NCI-H1436 treated with DMSO at 0.1 percent for 48 hours (cell line): ENCODE measurements around the gene SH3BP2.

Source experiments
- DNase-seq: peaks from one replicate; lab custom pipeline; 2025; lab: John Stamatoyannopoulos, UW

Gene SH3BP2

DNA sequence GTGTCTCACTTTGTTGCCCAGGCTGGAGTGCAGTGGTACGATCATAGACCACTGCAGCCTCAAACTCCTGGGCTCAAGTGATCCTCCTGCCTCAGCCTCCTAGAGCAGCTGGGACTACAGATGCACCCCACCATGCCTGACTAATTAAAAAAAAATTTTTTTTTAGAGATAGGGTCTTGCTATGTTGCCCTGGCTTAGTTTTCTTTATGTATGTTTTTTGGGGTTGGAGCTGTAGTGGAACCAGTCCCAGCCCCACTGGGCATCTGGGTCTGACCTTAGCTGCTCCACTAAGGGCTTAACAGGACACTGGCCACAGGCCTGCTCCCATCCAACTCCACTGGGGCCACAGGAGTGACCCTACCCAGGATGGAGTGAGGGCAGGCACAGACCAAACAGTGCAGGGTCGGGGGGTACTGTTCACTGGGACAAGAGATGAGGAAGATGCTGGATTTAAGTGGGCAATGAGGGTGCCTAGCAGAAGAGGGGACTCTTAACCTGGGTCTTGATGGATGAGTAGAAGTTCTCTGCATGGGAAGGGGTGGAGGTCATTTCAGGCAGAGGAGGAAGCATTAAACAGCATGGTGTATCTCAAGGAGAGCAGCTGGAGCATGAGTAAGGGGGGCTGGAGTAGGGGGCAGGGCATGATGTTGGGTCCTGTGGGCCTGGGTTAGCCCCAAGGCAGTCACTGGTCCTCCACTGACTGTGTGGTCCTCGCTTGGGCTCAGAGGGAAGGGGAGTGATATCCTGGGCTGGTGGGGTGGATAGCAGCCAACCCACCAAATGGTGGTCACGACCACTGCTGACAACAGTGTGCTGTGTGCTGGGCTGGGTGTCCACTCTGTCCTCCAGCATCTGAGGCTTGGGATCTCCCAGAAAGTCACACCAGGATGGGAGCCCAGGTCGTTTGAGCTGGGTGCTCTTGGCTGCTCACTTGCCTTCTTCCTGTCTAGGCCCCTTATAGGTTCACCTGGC lies 26.6 kb downstream of the SH3BP2 start:
- no peak for DNase-seq

DNA sequence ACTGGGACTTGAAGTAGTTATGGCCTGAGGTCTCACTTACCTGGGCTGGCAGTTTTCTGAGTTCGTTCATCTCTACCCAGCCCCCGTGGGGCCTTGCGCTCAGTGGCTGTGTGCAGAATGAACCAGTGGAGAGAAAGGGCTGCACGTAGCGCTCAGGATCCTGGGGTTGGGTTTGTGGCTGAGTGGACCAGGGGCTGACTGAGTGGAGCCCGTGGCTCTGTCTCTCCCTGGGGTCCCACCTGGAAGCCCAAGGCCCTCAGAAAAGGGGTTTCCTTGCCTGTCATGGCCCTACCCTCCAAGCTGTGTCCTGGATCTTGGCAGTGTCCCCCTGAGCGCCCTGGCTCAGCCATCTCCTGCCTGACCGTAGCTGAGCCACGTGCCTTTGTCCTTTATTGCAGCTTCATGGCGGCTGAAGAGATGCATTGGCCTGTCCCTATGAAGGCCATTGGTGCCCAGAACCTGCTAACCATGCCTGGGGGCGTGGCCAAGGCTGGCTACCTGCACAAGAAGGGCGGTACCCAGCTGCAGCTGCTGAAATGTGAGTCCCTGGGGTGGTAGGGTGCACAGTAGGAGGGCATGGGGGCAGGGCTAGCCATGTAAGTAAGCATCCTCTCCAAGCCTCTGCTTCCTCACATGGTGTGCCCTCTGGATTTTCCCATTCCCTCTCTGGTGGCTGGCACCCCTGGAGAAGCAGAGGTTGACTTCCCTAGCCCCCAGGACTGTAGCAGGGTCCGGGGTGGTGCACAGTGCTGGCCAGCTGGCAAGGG lies 27.5 kb downstream of the SH3BP2 start:
- no peak for DNase-seq

DNA sequence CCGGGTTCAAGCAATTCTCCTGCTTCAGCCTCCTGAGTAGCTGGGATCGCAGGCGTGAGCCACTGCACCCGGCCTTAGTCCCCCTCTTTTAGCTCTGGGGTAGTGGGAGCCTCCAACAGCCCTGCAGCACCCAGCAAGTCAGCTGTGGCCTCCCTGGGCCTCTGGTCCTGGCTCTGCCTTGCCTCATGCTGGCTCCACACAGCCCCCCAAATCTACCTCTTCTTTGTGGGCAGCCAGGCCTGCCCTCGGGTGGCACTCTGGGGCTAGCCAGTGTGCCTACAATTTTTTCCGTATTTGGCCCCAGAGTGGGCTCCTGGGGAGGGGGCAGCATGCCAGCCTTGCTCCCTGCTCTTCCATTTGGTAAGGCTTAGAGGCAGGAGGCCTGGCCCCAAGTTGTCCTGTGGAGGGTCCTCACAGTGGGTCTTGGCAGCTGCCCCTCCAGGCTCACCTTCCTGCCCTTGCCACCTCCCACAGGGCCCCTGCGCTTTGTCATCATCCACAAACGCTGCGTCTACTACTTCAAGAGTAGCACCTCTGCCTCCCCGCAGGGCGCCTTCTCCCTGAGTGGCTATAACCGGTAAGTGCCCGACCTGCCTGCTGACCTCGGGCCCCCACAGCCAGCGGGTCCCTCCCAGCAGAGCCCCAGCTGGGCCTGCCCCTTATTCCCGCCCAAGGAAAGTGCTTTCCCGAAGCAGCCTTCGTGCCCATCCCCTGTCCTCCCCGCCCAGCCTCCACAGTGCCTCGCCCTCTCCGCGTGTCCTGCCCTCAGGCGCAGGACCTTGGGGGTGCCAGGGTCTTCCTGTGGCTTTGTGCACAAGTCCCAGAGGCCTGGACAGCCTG lies 29.8 kb downstream of the SH3BP2 start:
- no peak for DNase-seq

DNA sequence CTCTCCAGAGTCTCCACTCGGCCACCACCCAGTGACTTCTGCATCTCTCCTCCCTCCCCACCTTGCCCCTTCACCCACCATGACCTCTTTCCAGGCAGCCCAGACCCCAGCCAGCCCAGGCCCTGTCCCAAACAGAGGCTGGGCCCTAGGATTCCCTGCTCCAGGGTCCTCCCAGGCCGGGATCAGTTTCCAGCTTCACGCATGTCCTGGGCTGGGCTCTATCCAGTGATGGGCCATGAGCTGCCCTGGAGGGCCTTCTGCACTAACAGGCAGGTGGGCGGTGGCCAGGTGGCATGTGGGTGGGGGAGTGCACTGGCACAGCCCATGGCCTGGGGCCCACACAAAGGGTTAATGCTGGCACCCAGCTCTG lies 30.4 kb downstream of the SH3BP2 start:
- DNase-seq = no peak

DNA sequence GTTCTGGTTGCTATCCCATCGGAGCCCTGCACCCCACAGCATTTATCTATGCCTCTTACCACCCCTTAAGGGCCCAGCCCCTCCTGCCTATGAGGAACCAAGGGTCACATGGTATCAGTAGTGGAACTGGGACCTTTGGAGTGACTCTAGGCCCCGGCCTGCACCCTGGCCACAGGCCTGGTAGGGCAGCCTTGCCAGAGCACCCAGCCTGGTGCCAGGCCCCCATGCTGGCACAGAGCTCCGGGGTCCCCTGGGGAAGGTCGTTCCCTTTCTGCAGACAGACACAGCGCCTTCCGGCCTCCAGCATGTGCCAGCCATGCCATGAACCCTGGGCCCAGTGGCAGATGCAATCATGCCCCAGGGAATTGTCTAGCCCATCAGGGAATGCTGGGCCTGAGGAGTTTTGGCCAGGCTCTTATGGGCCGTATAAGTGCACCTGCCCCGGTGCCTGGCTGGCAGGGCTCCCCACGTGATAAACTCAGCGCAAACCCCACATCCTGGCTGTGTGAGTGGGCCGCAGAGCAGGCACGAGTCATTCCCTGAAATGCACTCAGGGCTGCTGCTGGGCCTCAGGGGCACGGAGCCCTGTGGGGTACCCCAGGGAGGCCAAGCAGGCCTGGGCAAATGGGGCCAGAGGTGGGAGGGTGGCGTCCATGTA lies 30.9 kb downstream of the SH3BP2 start:
- no peak for DNase-seq

DNA sequence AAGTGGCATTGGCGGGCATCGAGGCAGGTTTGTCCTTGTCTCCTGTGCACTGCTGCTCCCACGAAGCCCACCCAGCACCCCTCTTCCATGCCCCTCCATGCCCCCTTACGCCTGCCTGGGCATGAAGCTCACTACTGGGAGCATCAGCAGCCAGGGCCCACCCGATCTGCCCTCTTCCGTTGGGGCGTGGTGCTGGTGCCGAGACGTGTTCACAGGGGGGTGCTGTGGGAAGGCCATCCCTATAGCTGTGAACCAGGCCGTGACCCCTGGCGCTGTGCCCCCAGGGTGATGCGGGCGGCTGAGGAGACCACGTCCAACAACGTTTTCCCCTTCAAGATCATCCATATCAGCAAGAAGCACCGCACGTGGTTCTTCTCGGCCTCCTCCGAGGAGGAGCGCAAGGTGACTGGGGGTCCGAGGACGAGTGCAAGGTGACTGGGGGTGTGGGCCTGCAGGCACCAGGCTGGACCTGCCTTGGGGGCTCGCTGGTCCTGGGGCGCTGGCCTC lies 31.5 kb downstream of the SH3BP2 start:
- no peak for DNase-seq

DNA sequence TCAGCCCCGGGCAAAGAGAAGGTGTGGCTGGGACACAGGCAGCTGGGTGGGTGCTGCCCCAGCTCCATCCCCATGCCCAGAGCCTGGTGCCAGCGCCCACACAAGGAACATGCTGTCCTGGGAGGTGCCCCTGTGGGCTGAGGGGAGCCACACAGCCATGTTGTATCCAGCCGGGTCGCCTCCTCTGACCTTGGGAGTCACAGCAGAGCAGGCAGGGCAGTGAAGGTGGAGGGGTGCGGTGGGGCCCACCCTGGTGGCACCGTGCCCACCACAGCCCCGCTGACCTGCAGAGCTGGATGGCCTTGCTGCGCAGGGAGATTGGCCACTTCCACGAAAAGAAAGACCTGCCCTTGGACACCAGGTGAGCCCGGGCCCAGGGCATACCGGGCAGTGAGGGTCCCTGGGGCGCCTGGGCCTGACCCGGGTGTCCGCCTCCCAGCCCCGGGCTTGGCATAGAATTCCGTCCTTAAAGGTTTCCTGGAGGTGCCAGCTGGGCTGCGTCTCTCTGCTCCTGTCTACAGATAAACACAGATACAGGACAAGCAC lies 32.0 kb downstream of the SH3BP2 start:
- no peak for DNase-seq

DNA sequence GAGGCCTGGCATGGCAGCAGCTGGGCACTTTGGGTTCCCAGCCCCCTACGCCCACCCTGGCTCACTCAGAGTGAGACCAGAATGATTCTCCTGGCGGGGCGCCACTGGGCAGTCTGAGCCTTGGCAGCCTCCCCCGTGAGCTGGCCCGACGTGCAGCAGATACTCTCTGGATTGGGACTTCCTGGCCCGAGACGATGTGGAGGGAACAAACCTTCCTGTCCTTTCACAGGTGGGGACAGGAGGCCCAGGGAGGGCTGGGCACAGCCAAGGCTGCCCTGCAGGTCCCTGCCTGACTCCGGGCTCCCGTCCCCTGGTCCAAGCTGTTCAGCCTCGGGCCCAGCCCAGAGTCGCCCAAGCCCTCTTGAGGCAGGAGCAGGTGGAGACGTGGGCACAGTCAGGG lies 32.9 kb downstream of the SH3BP2 start:
- no peak for DNase-seq

DNA sequence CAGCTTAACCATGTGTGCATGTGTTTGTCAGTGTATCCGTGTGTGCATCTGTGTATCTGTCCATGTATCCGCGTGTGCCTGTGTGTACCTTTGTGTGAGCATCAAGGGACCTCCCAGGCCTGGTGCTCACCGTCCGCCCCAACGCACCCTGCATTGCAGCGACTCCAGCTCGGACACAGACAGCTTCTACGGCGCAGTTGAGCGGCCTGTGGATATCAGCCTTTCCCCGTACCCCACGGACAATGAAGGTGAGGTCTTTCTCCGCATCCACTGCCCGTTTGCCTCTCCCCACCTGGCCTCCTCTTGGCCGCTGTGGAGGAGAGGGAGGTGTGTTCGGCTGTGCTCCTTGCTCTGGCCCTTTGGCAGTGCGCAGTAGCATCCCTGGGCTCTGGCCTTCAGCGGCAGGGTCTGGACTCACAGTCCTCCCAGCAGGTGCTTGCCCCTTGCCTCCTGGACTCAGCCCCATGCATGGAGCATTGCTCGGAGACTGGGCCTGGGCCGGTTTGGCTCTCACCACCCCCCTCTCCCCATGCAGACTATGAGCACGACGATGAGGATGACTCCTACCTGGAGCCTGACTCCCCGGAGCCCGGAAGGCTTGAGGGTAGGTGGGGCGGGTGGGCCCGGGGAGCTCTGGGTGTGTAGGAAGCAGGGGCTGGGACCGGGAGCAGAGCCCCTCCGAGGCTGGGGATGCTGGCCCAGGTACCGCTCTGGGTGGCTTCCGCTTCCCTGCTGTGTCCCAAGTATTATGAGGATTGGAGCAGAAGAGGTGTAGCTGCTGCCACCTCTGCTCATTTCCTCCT lies 34.4 kb downstream of the SH3BP2 start:
- DNase-seq = no peak

DNA sequence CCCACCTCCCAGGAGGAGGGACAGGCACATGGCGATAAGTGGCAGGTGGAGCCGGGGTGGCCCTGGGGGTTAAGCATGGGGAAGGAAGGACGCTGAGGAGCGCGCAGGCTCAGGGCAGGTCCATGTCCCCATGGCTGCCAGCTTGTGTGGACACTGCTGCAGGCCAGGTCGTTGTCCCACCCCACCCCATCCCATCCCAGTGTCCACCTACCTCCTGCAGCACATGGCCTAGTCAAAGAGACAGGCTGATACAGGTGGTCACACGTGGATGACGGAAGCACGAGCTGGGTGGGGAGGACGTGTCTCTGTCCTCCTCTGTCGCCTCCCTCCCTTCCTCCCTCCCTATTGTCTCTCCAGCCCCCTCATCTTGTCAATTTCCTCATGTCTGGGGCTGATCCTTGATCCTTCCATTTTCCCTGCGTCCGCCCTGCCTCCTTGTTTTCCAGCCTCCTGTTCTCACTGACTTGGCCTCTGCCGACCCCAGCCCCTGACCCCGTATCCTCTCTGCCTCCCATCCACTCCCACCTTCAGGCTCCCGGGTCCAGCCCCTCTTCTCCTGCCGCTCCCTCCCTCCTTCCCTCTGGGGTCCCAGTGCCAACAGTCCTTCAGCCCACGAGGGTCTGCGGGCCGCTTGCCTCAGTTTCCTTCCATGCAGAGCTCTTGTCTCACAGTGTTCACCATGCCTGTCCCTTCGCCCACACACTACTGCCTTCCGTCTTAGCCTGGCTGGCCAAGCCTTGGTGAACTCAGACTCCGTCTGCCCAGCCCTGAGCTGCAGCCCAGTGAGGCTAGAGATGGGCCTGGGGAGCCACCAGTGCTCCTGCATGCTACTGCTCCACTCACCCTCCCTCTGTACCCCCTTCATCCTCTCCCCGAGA lies 35.2 kb downstream of the SH3BP2 start:
- no peak for DNase-seq

DNA sequence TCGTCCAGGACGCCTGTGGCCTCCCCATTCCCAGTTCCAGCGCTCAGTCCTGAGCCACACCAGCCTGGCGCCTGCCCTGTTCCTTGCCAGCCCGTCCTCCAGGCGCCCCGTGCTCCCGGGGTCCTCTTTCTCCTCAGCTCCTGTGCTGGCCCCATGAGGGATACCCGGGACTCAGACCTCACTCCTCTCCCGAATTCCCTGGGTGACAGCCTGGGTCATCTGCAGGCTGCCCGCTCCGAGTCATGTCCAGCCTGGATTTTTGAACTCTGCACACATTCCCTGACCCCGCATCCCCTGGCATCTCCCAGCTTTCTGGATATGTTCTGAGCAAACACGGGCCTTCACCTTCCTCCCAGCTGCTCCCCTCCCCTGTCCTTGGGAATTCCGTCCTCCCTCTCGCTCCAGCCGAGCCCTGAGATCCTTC lies 35.9 kb downstream of the SH3BP2 start:
- DNase-seq = no peak

DNA sequence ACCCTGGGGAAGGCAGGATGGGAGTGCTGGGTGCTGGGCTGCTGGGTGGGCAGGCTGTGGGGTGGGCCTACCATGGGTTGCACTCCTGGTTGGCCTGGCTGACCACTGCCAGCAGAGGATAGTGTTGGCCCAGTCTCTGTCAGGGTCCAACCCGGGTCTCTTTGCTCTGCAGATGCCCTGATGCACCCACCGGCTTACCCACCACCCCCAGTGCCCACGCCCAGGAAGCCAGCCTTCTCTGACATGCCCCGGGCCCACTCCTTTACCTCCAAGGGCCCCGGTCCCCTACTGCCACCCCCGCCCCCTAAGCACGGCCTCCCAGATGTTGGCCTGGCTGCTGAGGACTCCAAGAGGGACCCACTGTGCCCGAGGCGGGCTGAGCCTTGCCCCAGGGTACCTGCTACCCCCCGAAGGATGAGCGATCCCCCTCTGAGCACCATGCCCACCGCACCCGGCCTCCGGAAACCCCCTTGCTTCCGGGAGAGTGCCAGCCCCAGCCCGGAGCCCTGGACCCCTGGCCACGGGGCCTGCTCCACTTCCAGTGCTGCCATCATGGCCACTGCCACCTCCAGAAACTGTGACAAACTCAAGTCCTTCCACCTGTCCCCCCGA lies 36.5 kb downstream of the SH3BP2 start:
- DNase-seq = no peak

DNA sequence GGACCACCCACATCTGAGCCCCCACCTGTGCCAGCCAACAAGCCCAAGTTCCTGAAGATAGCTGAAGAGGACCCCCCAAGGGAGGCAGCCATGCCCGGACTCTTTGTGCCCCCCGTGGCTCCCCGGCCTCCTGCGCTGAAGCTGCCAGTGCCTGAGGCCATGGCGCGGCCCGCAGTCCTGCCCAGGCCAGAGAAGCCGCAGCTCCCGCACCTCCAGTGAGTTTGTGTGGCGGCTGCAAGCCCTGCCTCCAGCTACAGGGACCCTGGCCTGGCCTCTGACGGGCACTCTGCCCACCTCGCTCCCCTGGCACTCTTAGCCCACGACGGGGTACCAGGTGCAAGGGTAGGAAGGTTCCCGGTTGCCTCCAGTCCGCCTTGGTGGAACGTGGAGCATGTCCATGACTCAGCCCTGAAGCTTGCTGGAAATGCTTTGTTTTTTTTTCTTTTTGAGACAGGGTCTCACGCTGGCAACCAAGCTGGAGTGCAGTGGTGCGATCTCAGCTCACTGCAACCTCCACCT lies 37.1 kb downstream of the SH3BP2 start:
- no peak for DNase-seq

DNA sequence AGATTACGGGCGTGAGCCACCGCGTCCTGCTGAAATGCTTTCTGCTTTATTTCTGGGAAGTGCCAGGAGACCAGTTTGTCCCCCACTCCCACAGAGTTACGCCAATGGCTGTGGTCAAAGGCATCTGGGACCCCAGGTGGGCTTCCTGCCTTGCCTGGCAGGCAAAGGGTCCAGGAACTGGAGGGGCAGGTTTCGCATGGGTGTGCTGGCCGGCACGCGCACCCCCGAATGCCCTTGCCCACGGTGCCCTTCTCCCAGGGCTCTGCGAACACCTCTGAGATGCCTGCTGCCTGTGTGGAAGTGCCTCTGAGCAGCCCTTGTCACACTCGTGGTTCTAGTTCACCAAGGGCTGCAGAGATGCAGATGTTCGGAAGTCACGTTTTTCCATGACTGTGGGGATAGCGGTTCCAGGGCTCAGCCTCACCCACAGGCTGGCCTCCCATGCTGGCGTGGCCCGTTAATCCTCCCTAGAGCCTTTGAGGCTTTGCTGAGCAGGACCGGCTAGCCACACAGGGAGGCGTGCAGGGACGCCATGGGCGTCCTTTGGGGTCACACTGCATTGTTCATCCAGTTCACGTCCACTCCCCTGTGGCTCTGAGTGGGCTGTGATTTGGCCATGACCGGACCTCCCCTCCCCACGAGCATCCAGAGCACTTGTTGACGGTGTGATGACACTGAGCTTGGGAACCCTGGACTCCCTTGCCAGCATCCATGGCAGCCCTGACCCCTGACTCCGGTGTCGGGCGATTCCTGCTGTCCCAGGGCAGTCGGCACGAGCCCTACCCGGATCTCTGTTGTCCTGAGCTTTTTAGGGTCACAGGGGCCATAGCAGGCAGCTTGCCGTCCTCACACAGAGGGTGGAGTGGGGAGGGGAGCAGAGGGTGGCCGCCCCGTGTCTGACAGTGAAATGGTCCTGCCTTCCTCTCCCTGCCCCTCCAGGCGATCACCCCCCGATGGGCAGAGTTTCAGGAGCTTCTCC lies 38.0 kb downstream of the SH3BP2 start:
- DNase-seq = no peak

DNA sequence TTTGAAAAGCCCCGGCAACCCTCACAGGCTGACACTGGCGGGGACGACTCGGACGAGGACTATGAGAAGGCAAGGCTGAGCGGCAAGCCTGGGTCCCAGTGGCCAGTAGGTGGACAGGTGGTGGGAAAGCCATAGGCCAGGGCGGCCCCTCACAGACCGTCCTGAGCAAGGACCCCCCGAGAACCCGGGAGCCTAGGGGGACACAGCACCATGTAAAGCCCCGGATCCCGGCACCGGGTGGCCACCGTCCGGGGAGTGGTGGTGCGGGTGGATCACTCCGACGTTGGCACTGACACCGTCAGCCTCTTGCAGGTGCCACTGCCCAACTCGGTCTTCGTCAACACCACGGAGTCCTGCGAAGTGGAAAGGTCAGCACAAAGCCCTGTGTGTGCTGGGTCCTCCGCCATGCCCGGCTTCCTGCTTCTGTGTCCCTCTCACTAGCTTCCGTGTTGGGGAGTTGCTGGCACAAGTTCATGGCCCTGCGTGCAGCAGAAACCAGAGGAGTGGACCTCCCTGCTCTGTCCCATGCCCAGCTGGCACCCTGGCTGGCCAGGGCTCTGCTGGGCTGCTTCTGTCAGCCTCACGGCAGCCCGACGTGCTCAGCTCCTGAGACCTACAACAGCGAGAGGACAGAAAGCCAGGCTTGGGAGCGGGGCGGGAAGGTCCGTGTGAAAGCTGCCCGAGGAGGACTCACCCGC lies 38.9 kb downstream of the SH3BP2 start:
- no peak for DNase-seq

DNA sequence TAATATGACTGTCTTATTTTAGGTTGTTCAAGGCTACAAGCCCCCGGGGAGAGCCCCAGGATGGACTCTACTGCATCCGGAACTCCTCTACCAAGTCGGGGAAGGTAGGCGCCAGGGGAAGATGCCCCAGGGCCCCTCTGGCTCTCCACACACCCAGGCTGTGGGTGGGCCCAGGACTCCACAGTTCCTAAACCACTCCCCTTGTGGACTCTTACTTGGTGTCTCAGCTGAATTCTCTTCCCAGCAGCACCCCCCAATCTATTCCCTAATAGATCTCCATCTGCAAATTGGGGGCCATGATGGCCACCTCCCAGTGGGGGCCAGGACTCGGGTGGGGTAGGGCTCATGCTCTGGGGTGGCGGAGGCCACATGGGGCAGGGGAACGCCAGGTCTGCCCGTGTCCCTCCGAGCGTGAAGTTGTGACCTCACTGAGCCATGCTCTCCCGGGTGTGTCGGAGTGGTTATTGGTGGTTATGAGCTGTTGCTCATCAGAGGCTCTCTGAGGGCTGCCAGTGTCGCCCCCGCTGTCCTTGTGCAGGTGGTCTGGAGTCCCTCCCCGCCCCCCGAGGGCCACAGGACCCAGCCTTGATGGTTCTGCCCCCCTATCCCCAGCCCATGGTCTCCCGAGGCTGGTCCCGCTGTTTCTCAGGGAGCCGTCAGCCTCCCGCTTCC lies 39.6 kb downstream of the SH3BP2 start:
- DNase-seq = no peak
